SK-N-SH (cell line): ENCODE data around the gene LRRC32.

Experiments
- CTCF ChIP-seq: fragments of 200-600 bp; sonication (generic); IDR thresholded peaks from 2 replicates; pipeline ENCODE4 v1.6.1; 2017; ENCODE audit warnings: antibody characterized with exemption, mild to moderate bottlenecking, moderate library complexity
- EP300 ChIP-seq, 2 experiments: IDR thresholded peaks; 2 replicates each; pipeline versions ENCODE4 v1.4.0 to v1.6.1; 2012; ENCODE audit warnings: borderline replicate concordance in 1 of 2, low read depth in 1 of 2, low read length in 1 of 2
- EZH2phosphoT487 ChIP-seq: fragments of 200-600 bp; sonication (generic); IDR thresholded peaks from 2 replicates; pipeline ENCODE4 v1.6.1; 2017; ENCODE audit warnings: low read depth, mixed run types, mild to moderate bottlenecking, antibody characterized with exemption, moderate library complexity, borderline replicate concordance
- FOXM1 ChIP-seq: IDR thresholded peaks from 2 replicates; pipeline ENCODE4 v1.4.0; 2012; ENCODE audit warnings: low read depth, mild to moderate bottlenecking
- MAX ChIP-seq: IDR thresholded peaks from 2 replicates; pipeline ENCODE4 v1.4.0; 2012; ENCODE audit warnings: low read depth
- MEF2A ChIP-seq: IDR thresholded peaks from 2 replicates; pipeline ENCODE4 v1.4.0; 2012; ENCODE audit warnings: low read depth, borderline replicate concordance
- PBX3 ChIP-seq: IDR thresholded peaks from 2 replicates; pipeline ENCODE4; 2012
- POLR2AphosphoS5 ChIP-seq: IDR thresholded peaks from 2 replicates; pipeline ENCODE4 v1.6.1; 2012; ENCODE audit warnings: low read depth, low read length
- REST ChIP-seq: IDR thresholded peaks from 2 replicates; pipeline ENCODE4 v1.6.1; 2012; ENCODE audit warnings: mild to moderate bottlenecking, low read depth, low read length, moderate library complexity
- SMC3 ChIP-seq: IDR thresholded peaks from 2 replicates; pipeline ENCODE4 v1.6.1; 2012; ENCODE audit warnings: low read depth, low read length, improper control_type of control experiment
- USF2 ChIP-seq: fragments of 150-350 bp; IDR thresholded peaks from 2 replicates; pipeline ENCODE4 v1.6.1; 2017; ENCODE audit warnings: antibody characterized with exemption, low read length, low read depth, borderline replicate concordance
- YY1 ChIP-seq: IDR thresholded peaks from 2 replicates; pipeline ENCODE4 v1.4.0; 2012; ENCODE audit warnings: low read depth, mild to moderate bottlenecking
- ZBTB33 ChIP-seq: IDR thresholded peaks from 2 replicates; pipeline ENCODE4 v1.4.0; 2012; ENCODE audit warnings: low read depth, borderline replicate concordance

- TF ChIP-seq POLR2AphosphoS5 (no peak), SMC3 (no peak), CTCF (no peak), EP300 (IDR thresholded peaks at IDR 0.05; ENCODE audit: borderline replicate concordance in 1 of 2, low read depth in 1 of 2, low read length in 1 of 2) (no peak), USF2 (no peak), YY1 (no peak), FOXM1 (no peak), ZBTB33 (no peak), MAX (no peak), PBX3 (no peak), MEF2A (no peak), REST (no peak), EZH2phosphoT487 (no peak)
Measured at GRCh38 chr11:76719686-76720085, 49.1 kb upstream of the LRRC32 start.
